Colonic mucosa (tissue), 4 donors: ENCODE data around the gene ITPRIPL2. TPM values are rescaled to one million over a fixed set of nuclear protein-coding genes. Genes with fewer than 3 reads are reported as not detected.

Source experiments
- DNase-seq: peaks from one replicate; pipeline ENCODE4 v3.0.0-alpha.2; 2020
- H3K27ac ChIP-seq: fragments of 200-600 bp; one replicate; pipeline ENCODE4 v1.8.0; 2021
- H3K27me3 ChIP-seq: fragments of 200-600 bp; one replicate; pipeline ENCODE4 v1.8.0; 2021
- H3K36me3 ChIP-seq: fragments of 200-600 bp; one replicate; pipeline ENCODE4 v1.8.0; 2021
- H3K4me1 ChIP-seq: fragments of 200-600 bp; one replicate; pipeline ENCODE4 v1.8.0; 2021; ENCODE audit warnings: mild to moderate bottlenecking
- H3K4me3 ChIP-seq: fragments of 200-600 bp; one replicate; pipeline ENCODE4 v1.8.0; 2021
- H3K9ac ChIP-seq, 2 donors: one replicate each; pipeline ENCODE4 v1.7.0; 2013; ENCODE audit warnings: control low read depth in 2 of 2, low read depth in 2 of 2, low read length in 2 of 2
- H3K9me3 ChIP-seq: fragments of 200-600 bp; one replicate; pipeline ENCODE4 v1.8.0; 2021
- CTCF ChIP-seq: fragments of 200-600 bp; IDR thresholded peaks from one replicate; pipeline ENCODE4 v1.8.0; 2022; ENCODE audit warnings: antibody characterized with exemption, mild to moderate bottlenecking
- intact Hi-C: fragments of 100-400 bp; cut with DNase I; formaldehyde crosslinking; loops from one replicate; pipeline ENCODE4 v1.14.1; 2022
- total RNA-seq, 2 donors: library from RNA; stranded (reverse); fragmentation: NEBNext Ultra II Directional in 1 of 2; extraction: Animal tissue kit (Norgen Biotek cat#: 25700) in 1 of 2; gene quantifications; one replicate each; pipeline ENCODE4 v1.2.1, GENCODE V29; 2021
- donor health status: healthy.
- donor health status: DM: no; HTN: no; CAD: no.
- donor health status: DM: no; HTN: no; CAD: no.

Gene ITPRIPL2
- total RNA-seq, 2 donors from 2014 or later = 34.9 to 36.2 TPM

GRCh38 chr16:19147627-19148026 lies 33.9 kb downstream of the ITPRIPL2 start:
- no peak for TF ChIP-seq CTCF
- no peak for DNase-seq
- intact Hi-C loops = no loop called here

GRCh38 chr16:19148189-19148588 lies 34.4 kb downstream of the ITPRIPL2 start:
- no peaks in the 10 kb centered on the region for H3K4me1 ChIP-seq
- no peaks in the 10 kb centered on the region for H3K36me3 ChIP-seq
- no peaks in the 10 kb centered on the region for H3K9me3 ChIP-seq
- intact Hi-C loops = no loop called here
- H3K4me3 ChIP-seq = no peak overlapping the region
- TF ChIP-seq CTCF = no peak
- H3K9ac ChIP-seq = no peak overlapping the region
- no peaks in the 10 kb centered on the region for H3K27me3 ChIP-seq
- no peak overlapping the region for H3K27ac ChIP-seq
- DNase-seq = no peak

More at GRCh38 chr16:19147627-19148026, 33.9 kb downstream of the ITPRIPL2 start:
- Histone ChIP-seq H3K9me3 (no peaks in the 10 kb centered on the region), H3K4me3 (no peak overlapping the region), H3K27ac (no peak overlapping the region), H3K27me3 (no peaks in the 10 kb centered on the region), H3K36me3 (no peaks in the 10 kb centered on the region), H3K4me1 (no peaks in the 10 kb centered on the region), H3K9ac (no peak overlapping the region)

- no peaks in the 10 kb centered on the region for H3K27me3 ChIP-seq
- no peaks in the 10 kb centered on the region for H3K9me3 ChIP-seq
- intact Hi-C loops = no loop called here
- H3K9ac ChIP-seq = no peak overlapping the region
- H3K27ac ChIP-seq = no peak overlapping the region
- H3K4me3 ChIP-seq = no peak overlapping the region
- DNase-seq = no peak
- H3K36me3 ChIP-seq = no peaks in the 10 kb centered on the region
- no peak for TF ChIP-seq CTCF
- H3K4me1 ChIP-seq = no peaks in the 10 kb centered on the region
These were observed 37.5 kb downstream of the ITPRIPL2 start for GRCh38 chr16:19151310-19151709.

- Histone ChIP-seq H3K4me3 (no peak overlapping the region), H3K36me3 (no peaks in the 10 kb centered on the region), H3K27ac (no peak overlapping the region), H3K9ac (no peak overlapping the region), H3K27me3 (no peaks in the 10 kb centered on the region), H3K9me3 (no peaks in the 10 kb centered on the region), H3K4me1 (no peaks in the 10 kb centered on the region)
- intact Hi-C loops = no loop called here
- no peak for DNase-seq
- TF ChIP-seq CTCF = no peak
These were observed 38.3 kb downstream of the ITPRIPL2 start for GRCh38 chr16:19152042-19152441.

GRCh38 chr16:19153876-19154275 lies 40.1 kb downstream of the ITPRIPL2 start:
- no peak for TF ChIP-seq CTCF

GRCh38 chr16:19162085-19162484 lies 48.3 kb downstream of the ITPRIPL2 start:
- no peaks in the 10 kb centered on the region for H3K9me3 ChIP-seq
- no peak overlapping the region for H3K9ac ChIP-seq
- no peak for DNase-seq
- H3K27me3 ChIP-seq = no peaks in the 10 kb centered on the region
- no peaks in the 10 kb centered on the region for H3K4me1 ChIP-seq
- intact Hi-C loops = no loop called here
- TF ChIP-seq CTCF = no peak
- no peaks in the 10 kb centered on the region for H3K36me3 ChIP-seq
- H3K4me3 ChIP-seq = no peak overlapping the region
- no peak overlapping the region for H3K27ac ChIP-seq

More at GRCh38 chr16:19153876-19154275, 40.1 kb downstream of the ITPRIPL2 start:
- Histone ChIP-seq H3K9ac (no peak overlapping the region), H3K4me1 (no peaks in the 10 kb centered on the region), H3K4me3 (no peak overlapping the region), H3K27ac (no peak overlapping the region), H3K36me3 (no peaks in the 10 kb centered on the region), H3K9me3 (no peaks in the 10 kb centered on the region), H3K27me3 (no peaks in the 10 kb centered on the region)
- no peak for DNase-seq
- intact Hi-C loops = no loop called here
